Stimulated activated effector memory CD8-positive, alpha-beta T cell treated with anti-CD3 and anti-CD28 coated beads, Interleukin-12 subunit alpha, Interleukin-12 subunit beta, amount 100 ng/mL, for 72 hours (primary cell): ENCODE measurements around the gene ATP2B2.

Experiments used
- ATAC-seq: fragments of 150-1000 bp; cut with Tn5 transposase; 2 replicates; pipeline ENCODE4 v1.10.0; 2021
- DNase-seq, 2 donors: peaks; one replicate each; pipeline ENCODE4 v3.0.0; 2021 to 2022; ENCODE audit warnings: low spot score in 2 of 2
- H3K27ac Mint-ChIP-seq: one replicate; pipeline ENCODE4 v1.8.0; 2022; ENCODE audit warnings: mild to moderate bottlenecking, mixed read lengths
- H3K36me3 Mint-ChIP-seq: one replicate; pipeline ENCODE4 v1.8.0; 2022; ENCODE audit warnings: mild to moderate bottlenecking, mixed read lengths
- H3K4me1 Mint-ChIP-seq: one replicate; pipeline ENCODE4 v1.8.0; 2022; ENCODE audit warnings: mixed read lengths
- H3K4me3 Mint-ChIP-seq: one replicate; pipeline ENCODE4 v1.8.0; 2022; ENCODE audit warnings: mild to moderate bottlenecking, mixed read lengths
- H3K9me3 Mint-ChIP-seq: one replicate; pipeline ENCODE4 v1.8.0; 2022; ENCODE audit warnings: mixed read lengths

The ATP2B2 gene

GRCh38 chr3:10342781-10343180 is 162.6 kb downstream of the ATP2B2 start:
- no peak overlapping the region for H3K4me3 Mint-ChIP-seq
- no peak overlapping the region for H3K27ac Mint-ChIP-seq
- peaks cover 6% of the 10 kb centered on the region for H3K4me1 Mint-ChIP-seq
- DNase-seq (no peak), ATAC-seq (no peak)
- no peaks in the 10 kb centered on the region for H3K9me3 Mint-ChIP-seq
- H3K36me3 Mint-ChIP-seq, result no peaks in the 10 kb centered on the region

DNA sequence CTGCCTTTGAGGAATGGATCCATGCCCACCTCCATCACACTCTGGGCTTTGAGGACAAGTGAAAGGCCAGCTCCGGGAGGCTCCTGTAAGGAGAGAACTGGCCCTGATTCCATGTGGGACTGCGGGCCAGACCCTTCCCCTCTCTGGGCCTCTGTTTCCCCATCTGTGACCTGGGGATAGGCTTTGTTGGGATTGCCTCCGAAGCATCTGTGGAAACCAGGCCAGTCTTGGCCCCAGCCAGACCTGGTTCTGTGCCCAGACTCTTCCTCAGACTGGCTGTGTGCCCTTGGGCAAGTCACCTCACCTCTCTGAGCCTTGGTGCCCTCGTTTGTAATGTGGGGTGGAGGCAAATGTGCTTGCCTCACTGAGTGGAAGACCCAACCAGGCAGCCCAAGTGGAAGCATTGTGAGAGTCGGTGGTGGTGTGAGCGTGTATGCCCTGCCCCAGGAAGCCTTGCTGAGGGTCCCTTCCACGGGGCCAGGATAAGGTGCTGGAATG is 163.4 kb downstream of the ATP2B2 start:
- Mint-ChIP-seq H3K4me3 (no peak overlapping the region), H3K27ac (no peak overlapping the region), H3K36me3 (no peaks in the 10 kb centered on the region), H3K9me3 (no peaks in the 10 kb centered on the region), H3K4me1 (peaks cover 6% of the 10 kb centered on the region)
- DNase-seq (no peak), ATAC-seq (no peak)

GRCh38 chr3:10340476-10340875 is 164.9 kb downstream of the ATP2B2 start:
- Mint-ChIP-seq H3K4me3 (no peak overlapping the region), H3K27ac (no peak overlapping the region), H3K9me3 (no peaks in the 10 kb centered on the region), H3K36me3 (no peaks in the 10 kb centered on the region), H3K4me1 (peaks cover 6% of the 10 kb centered on the region)
- ATAC-seq, result no peak
- no peak for DNase-seq

- ATAC-seq, result no peak
- peaks cover 6% of the 10 kb centered on the region for H3K4me1 Mint-ChIP-seq
- H3K9me3 Mint-ChIP-seq, result no peaks in the 10 kb centered on the region
These were observed 165.3 kb downstream of the ATP2B2 start for GRCh38 chr3:10340046-10340445.

DNA sequence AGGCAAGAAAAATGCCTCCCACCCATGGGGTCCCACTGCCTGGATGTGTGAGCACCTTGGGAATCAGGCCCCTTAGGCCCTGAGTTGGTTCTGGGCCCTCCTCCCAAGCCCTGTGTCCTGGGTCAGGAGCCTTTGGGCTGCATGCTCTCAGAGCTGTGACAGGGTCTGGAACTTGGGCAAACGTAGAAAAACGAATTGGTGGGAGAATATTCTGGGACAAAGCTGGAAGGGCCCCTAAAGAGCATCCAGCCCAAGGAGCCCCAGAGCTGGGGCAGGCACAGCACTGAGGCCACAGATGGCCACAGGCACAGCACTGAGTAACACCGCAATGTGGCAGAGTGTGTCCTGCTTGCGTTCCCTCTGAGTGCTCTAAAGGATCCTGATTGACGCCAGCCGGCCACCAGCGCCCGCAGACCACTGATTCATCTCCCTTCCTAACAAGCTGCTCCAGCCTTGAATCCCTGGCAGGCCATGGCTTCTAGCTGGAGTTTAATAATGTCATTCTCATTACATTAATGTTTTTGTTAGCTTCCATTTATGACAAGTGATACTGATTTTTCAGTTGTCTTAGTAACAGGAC is 165.9 kb downstream of the ATP2B2 start:
- no peak for DNase-seq
- Mint-ChIP-seq H3K27ac (no peak overlapping the region), H3K4me1 (peaks cover 6% of the 10 kb centered on the region), H3K36me3 (no peaks in the 10 kb centered on the region), H3K9me3 (no peaks in the 10 kb centered on the region), H3K4me3 (no peak overlapping the region)
- no peak for ATAC-seq

More at GRCh38 chr3:10340046-10340445, 165.3 kb downstream of the ATP2B2 start:
- DNase-seq, result no peak
- Mint-ChIP-seq H3K4me3 (no peak overlapping the region), H3K36me3 (no peaks in the 10 kb centered on the region), H3K27ac (no peak overlapping the region)

DNA sequence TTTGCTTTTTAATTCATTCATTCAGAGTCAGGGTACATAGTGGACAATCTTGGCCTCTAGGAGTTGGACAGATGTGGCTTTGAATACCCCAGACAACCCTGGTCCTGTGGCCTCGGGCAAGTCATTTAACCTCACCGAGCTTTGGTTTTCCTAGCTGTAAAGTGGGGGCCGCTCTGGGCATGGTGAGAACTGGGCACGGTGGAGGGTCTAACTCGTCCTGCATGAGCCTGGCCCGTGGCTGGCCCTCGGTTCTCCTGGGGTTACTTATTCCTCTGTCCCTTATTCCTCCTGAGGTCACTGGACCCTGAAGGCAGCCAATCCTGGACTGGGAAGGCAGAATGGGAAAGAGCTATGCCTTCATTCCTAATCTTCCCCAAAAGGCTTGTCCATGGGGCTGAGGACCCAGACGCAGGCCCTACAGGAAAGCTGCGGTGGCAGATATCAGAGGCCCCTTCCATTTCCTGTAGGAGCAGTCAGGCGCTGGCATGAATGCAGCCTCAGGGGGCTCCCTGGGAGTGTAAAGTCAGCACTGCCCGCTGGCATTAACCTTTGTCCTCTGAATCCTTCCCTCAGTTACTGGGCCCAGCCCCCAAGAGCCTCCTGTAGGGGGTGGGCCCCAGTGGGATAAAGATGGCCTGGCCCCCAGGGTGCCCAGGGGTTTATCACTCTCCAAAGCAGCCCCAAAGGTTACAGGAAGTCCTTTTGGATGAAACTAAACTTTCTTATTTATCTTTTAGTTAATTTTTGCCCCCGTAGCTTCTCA is 166.6 kb downstream of the ATP2B2 start:
- no peak for DNase-seq
- no peak overlapping the region for H3K4me3 Mint-ChIP-seq
- H3K27ac Mint-ChIP-seq, result peak overlapping the region; percentile 37
- peaks cover under 1% of the 10 kb centered on the region for H3K4me1 Mint-ChIP-seq
- no peak for ATAC-seq
- H3K36me3 Mint-ChIP-seq, result no peaks in the 10 kb centered on the region
- no peaks in the 10 kb centered on the region for H3K9me3 Mint-ChIP-seq

DNA sequence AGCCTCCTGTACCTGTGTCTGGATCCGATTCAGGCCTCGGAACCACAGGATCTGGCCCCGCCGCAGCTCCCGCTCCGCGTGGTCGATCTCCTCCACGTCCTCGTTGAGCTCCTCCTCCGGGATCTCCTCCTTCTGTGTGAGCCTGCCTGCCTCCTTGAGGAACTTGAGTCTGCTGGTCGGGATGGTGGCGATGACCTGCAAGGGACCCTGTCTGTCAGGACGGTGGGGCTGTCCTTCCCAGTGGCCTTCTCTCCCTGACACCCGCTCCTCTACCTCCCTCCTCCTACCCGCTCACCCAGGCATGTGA is 167.3 kb downstream of the ATP2B2 start:
- Mint-ChIP-seq H3K36me3 (no peaks in the 10 kb centered on the region), H3K27ac (peak overlapping the region; percentile 37), H3K4me1 (no peaks in the 10 kb centered on the region), H3K9me3 (no peaks in the 10 kb centered on the region), H3K4me3 (no peak overlapping the region)
- DNase-seq (no peak), ATAC-seq (no peak)

GRCh38 chr3:10337323-10338163 is 167.8 kb downstream of the ATP2B2 start:
- DNase-seq (no peak), ATAC-seq (peak; percentile 6)
- Mint-ChIP-seq H3K4me1 (no peaks in the 10 kb centered on the region), H3K27ac (peak overlapping the region; percentile 37), H3K4me3 (no peak overlapping the region), H3K36me3 (no peaks in the 10 kb centered on the region), H3K9me3 (no peaks in the 10 kb centered on the region)

DNA sequence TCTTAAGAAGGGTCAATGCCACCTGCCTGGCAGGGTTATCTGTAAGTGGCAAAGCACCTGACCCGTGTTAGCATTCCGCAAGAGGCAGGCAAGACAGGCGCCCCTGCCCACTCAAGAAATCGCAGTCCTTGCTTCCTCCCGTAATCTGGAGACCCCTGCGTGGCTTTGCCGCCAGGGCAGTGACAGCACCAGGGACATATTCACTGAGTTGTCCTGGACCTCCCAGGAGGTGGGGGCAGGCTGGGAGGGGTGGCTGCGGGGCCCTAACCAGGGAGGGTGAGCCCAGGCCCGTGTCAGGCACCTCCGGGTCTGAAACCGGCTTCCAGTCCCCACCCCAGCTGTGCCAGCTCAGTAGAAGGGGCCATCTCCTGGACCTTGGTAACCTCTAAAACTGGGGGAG is 168.6 kb downstream of the ATP2B2 start:
- no peak for DNase-seq
- H3K4me3 Mint-ChIP-seq, result no peak overlapping the region
- ATAC-seq, result no peak
- no peaks in the 10 kb centered on the region for H3K4me1 Mint-ChIP-seq
- peak overlapping the region; percentile 80 for H3K27ac Mint-ChIP-seq
- H3K36me3 Mint-ChIP-seq, result no peaks in the 10 kb centered on the region
- no peaks in the 10 kb centered on the region for H3K9me3 Mint-ChIP-seq

DNA sequence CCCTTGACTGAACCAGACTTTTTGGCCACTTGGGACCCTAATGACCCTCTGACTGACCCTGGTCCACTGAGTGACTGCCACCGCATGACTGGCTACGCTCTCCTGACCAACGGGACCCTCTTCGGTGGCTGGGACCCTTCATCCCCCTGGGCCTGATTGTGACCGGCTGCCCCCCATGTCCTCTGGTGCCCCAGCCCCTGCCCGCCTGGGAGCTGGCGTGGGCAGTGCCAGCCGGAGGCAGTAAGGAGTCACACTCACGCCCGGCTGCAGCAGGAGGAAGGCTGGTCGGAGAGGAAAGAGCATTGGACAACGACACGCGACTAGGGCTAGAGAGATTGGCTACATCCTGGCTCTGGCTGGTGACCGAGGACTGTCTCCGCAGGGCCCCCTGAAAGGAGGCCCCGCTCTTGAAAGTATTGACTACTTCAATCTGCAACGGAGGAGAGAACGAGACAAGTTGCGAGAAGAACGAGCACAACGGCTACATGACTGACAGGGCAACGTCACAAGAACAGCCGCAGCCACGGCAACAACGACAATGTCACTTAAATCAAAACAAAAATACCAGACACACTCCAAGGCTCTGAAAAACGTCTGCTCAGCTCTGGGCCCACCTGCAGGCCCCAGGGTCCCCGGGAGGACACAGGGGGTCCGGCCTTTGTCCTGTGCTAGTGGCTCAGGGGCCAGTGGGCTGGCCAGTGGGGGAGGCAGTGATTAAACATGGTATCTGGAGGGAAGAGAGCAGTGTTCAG is 169.3 kb downstream of the ATP2B2 start:
- H3K27ac Mint-ChIP-seq, result peak overlapping the region; percentile 80
- no peaks in the 10 kb centered on the region for H3K36me3 Mint-ChIP-seq
- H3K4me3 Mint-ChIP-seq, result no peak overlapping the region
- DNase-seq, result no peak
- no peak for ATAC-seq
- H3K4me1 Mint-ChIP-seq, result no peaks in the 10 kb centered on the region
- no peaks in the 10 kb centered on the region for H3K9me3 Mint-ChIP-seq

GRCh38 chr3:10335190-10335738 is 170.1 kb downstream of the ATP2B2 start:
- Mint-ChIP-seq H3K9me3 (no peaks in the 10 kb centered on the region), H3K27ac (no peak overlapping the region), H3K4me1 (no peaks in the 10 kb centered on the region), H3K36me3 (no peaks in the 10 kb centered on the region), H3K4me3 (no peak overlapping the region)
- ATAC-seq (no peak), DNase-seq (no peak)

GRCh38 chr3:10334459-10334858 is 170.9 kb downstream of the ATP2B2 start:
- H3K9me3 Mint-ChIP-seq, result no peaks in the 10 kb centered on the region
- DNase-seq (no peak), ATAC-seq (no peak)
- H3K36me3 Mint-ChIP-seq, result no peaks in the 10 kb centered on the region
- H3K27ac Mint-ChIP-seq, result no peak overlapping the region
- H3K4me1 Mint-ChIP-seq, result no peaks in the 10 kb centered on the region
- H3K4me3 Mint-ChIP-seq, result no peak overlapping the region

GRCh38 chr3:10334042-10334441 is 171.3 kb downstream of the ATP2B2 start:
- DNase-seq (no peak), ATAC-seq (no peak)
- Mint-ChIP-seq H3K4me1 (no peaks in the 10 kb centered on the region), H3K4me3 (no peak overlapping the region), H3K36me3 (no peaks in the 10 kb centered on the region), H3K27ac (no peak overlapping the region), H3K9me3 (no peaks in the 10 kb centered on the region)

- Mint-ChIP-seq H3K4me3 (no peak overlapping the region), H3K27ac (no peak overlapping the region)
- no peak for ATAC-seq
These were observed 172.1 kb downstream of the ATP2B2 start for GRCh38 chr3:10333349-10333650.

More at GRCh38 chr3:10333349-10333650, 172.1 kb downstream of the ATP2B2 start:
- no peaks in the 10 kb centered on the region for H3K4me1 Mint-ChIP-seq
- DNase-seq, result no peak
- no peaks in the 10 kb centered on the region for H3K36me3 Mint-ChIP-seq
- H3K9me3 Mint-ChIP-seq, result no peaks in the 10 kb centered on the region
